Fibroblast of skin of scalp (primary cell): ENCODE results near the gene CKMT1B. TPM values are rescaled to one million over a fixed set of nuclear protein-coding genes. Genes with fewer than 3 reads are reported as not detected.
"Not testable (repeated sequence)": the region's sequence is repeated elsewhere in the genome, so short reads cannot be mapped to it uniquely, and the experiment has no call there.

Source experiments
- DNase-seq: peaks from one replicate; pipeline ENCODE4 v3.0.0-alpha.2; 2013
- polyA plus RNA-seq, 2 experiments: library from polyadenylated mRNA; unstranded; fragments of 120-200 nt; gene quantifications; one replicate each; pipeline ENCODE4 v1.2.1, GENCODE V29; 2013; ENCODE audit not compliant: insufficient read length in 2 of 2

Gene CKMT1B
- not detected for polyA plus RNA-seq (2013, experiment 1 of 2; ENCODE audit: insufficient read length)
- polyA plus RNA-seq (2013, experiment 2 of 2; ENCODE audit: insufficient read length), result not detected

DNA sequence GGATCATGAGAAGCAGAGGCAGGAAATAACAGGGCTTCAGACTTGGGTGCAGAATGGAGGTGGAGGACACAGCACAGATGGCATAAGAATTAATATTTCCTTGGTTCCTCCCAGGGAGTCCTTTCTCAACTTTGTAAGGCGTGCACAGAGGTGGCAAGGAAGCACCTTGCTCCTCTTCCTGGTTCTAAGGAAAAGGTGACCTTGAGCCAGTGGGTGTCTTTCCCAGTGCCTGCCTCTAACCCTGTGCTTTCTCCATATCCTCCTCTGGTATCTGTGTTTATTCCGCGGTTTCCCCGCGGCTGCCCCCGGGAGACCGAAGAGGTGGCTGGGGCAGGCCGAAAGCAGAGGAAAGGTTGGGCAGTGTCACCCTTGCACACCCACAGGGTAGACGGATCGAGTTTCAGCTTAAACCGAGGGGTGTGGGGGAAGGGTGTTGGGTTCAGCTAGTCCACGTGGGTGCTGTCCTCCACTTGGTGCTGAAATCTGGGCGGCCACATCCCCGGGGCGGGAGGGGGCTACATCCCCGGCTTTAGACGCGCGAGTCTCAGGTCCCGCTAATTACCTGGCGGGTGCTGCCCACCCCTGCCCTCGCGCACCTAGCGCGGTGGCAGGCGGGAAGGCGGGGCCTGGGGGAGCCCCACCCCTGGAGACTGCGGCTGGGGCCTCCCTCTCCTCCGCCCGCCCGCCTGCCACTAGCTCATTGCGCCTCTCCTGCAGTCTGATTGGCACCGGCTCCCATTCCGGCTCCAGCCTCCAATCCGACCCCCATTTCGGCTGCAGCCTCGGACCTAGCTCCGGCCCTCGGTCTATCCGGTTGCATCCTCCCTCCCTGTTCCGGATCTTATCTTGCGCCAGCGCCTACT lies at the start of gene CKMT1B:
Gene CKMT1B, plus strand, starts transcription at position 700 of the 863 bp plus-strand sequence. CDS start 192 bp downstream, outside the sequence.
- DNase-seq, result not testable (repeated sequence)

DNA sequence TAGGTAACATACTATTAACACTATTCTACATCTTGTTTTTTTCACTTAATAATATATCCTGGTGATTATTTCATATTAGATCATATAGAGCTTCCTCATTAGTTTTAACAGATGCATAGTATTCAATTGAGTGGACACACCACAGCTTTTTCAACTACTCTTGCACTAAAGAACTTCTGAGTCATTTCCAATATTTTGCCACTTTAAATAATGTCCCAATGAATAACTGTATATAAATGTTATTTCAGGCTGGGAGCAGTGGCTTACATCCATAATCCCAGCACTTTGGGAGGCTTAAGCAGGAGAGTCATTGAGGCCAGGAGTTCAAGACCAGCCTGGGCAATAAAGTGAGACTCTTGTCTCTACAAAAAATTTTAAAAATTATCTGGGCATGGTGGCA lies 49.6 kb upstream of the CKMT1B start:
- DNase-seq, result no peak

DNA sequence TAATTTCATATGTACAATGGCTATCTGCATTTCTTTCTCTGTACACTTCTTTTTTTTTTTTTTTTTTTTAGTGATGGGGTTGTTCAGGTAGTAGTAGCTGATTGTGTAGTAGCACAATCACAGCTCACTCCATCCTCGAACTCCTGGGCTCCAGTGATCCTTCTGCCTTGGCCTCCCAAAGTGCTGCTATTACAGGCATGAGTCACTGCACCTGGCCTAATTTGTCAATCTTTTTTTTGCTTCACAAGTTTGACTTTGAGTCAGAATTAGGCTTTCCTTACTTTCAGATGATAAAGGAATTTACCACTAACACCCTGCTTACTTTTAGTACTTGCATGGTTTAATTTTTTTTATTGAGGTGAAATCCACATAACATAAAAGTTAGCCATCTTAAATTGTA lies 48.4 kb upstream of the CKMT1B start:
- DNase-seq, result no peak

DNA sequence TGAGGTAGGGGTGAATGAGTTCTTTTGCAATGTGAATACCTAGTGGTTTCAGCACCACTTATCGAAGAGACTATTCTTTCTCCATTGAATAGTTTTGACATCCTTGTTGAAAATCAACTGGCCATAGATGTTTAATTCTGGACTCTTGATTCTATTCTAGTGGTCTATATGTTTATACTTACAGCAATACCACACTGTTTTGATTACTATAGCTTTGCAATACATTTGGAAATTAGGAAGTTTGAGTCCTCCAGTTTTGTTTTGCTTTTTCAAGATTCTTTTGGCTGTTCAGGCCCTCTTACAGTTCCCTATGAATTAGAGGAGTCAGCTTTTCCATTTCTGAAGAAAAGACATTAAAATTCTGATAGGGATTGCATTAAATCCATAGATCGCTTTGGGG lies 46.3 kb upstream of the CKMT1B start:
- no peak for DNase-seq

DNA sequence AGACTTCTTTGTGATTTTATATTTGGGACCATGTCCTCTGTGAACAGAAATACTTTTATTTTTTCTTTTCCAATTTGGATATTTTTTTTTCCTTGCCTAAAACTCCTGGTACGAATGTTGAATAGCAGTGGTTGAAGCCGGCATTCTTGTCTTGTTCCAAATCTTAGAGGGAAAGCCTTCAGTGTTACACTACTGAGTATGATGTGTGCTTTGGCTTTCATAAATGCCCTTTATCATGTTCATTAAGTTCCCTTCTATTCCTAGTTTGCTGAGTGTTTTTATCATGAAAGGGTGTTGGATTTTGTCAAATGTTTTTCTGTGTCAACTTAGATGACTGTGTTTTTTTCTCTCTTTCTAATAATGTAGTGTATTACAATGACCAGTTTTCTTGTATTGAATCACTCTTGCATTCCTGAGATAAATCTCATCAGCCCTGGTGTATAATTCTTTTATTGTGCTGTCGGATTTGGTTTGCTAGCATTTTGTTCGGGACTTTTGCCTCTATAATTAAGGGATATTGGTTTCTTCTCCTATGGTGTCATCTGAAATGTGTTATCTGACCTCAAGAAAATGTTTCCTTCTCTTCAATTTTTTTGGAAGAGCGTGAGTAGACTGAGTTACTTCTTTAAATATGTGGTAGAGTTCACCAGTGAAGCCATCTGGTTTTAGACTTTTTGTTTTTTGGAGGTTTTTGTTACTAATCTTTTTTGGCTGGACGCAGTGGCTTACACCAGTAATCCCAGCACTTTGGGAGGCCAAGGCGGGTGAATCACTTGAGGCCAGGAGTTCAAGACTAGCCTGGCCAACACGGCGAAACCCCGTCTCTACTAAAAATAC lies 43.1 kb upstream of the CKMT1B start:
- DNase-seq, result peak; percentile 76

DNA sequence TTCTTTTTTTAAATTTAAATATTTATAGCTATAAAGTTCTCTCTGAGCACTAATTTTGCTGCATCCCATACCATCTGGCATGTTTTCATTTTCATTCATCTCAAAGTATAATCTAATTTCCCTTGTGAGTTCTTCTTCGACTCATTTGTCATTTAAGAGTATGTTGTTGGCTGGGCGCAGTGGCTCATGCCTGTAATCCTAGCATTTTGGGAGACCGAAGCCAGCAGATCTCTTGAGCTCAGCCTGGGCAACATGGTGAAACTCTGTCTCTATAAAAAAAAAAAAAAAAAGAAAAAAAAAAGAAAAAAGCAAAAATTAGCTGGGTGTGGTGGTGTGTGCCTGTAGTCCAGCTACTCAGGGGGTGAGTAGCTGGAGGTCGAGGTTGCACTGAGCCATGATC lies 41.6 kb upstream of the CKMT1B start:
- DNase-seq, result no peak

DNA sequence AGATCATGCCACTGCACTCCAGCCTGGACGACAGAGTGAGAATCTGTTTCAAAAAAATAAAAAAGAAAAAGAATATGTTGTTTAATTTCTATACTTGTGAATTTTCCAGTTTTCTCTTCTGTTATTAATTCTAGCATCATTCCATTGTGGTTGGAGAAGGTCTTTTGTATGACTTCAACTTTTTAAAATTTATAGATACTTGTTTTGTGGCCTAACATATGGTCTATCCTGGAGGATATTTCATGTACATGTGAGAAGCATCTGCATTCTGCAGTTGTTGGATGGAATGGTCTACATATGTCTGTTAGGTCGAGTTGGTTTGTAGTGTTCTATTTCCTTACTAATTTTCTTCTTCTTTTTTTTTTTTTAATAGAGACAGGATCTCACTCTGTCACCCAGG lies 40.8 kb upstream of the CKMT1B start:
- DNase-seq, result peak; percentile 24

DNA sequence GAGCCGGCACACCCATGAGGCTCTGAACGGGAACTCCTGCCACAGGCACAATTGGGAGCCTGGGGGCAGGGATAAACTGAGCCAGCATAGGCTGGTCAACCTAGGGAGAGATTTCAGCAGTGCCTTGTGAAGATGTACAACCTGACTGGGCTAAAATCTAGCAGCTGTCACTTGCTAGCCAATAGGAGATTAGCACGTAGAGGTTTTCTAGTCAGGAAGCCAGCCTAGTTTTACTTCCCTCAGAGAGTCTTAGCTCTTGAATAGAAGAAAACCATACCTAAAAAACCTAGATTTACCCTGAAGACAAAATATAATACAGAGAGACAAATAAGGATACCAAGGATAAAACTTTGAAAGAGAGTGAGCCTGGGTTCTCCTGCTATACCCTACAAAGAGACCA lies 31.1 kb upstream of the CKMT1B start:
- not testable (repeated sequence) for DNase-seq

DNA sequence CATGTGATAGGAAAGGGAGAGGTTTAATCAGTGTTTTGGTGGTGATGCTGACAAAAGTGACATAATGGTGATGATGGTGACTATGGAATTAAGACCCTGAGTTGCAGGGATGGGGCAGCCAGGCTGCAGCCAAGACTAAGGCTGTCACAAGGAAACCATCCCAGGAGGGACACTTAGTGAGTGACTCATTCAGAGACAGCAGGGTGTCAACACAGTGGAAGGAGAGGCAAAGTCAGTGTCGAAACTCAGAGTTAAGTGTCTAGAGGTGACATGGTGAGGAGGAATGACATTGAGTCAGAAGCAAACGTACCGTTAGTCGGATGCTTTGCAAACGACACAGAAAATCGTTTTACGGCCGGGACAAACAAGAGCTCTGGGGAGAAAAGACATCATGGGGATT lies 30.0 kb upstream of the CKMT1B start:
- not testable (repeated sequence) for DNase-seq

DNA sequence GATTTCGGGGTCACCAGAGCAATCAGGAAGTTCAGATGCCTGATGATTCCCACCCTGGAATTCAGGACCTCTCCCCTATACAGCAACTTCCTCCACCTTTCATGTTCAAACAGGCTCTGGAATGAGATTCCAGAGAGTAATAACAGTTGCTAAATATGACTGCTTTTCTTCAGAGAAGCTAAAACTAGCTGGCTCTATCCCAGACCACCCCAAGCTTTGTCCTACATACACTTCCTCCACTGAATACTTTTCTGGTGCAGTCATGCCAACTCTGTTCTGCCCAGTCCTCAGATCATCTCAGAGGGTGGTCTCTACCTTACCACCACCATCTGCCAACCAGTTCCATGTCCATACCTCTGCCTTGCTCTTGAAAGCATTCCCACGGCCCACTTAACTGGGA lies 27.2 kb upstream of the CKMT1B start:
- DNase-seq, result not testable (repeated sequence)

DNA sequence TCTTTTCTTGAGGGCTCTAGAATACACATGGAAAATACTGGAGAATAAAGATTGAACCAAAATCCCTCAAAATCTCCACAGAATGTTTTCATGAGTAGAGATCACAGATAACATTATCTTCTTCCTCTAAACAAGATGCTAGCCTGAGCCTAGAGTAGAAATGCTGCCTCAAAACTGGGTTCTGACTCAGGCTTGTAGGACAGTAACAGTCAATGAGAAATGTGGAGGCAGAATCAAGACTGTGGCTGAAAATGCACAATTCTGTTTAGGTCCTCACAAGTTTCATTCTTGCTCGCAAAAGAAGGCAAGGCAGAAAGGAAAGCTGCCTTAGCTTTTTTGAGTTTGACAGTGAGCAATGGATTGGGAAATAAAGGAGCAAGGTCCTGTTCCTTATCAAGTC lies 19.2 kb upstream of the CKMT1B start:
- not testable (repeated sequence) for DNase-seq

DNA sequence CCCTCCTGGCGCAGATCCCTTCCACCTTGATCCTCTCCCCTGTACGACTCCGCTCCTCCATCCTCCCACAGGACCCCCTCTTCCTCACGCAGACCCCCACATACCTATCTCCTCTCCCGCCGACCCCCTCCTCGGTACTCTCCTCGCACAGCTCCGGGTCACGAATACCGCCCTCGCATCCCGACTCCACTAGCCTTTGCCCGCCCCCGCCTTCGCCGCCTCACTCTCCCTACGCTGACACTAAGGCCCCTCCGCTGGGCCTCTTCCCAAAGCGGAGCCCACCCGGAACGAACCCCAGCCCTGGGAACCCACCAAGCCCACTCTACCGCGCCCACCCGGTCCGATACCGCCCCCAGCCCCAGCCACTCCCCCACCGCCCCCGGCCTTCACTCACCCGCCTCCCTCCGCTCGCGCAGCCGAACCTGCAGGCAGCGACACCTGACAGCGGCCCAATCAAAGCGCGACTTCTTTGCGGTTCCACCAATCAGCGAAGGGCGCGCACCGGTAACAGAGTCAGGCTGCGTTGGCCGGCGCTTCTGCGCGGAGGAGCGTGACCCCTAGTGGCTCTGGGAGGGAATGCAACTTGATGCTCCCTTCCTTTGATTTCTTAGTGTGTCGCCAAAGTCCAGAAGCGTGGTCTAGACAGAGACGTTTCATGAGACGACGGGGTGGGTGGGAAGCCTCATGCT lies 3.9 kb upstream of the CKMT1B start, which contains the start of gene PPIP5K1:
Gene PPIP5K1, minus strand, starts transcription at position 431 of the 689 bp plus-strand sequence. CDS start 5,704 bp downstream, outside the sequence.
- not testable (repeated sequence) for DNase-seq

DNA sequence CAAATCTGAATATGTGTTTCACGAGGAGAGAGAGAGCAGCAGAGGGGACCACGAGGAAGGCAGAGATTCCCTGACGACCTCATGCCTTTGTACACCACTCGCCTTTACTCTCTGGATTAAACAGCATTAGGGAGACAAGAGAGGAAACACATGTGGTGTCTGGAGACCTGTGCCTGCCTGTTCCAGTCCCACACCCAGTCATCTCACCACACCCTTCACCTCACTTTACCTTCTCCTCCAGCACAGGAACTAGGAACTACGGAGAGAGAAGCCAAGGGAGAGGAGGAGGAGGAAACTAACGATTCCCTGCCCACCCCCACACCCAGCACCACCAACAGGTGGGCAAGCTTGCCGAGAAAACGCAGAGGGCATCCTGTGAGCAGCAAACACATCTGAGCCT lies 986 bp upstream of the CKMT1B start:
- DNase-seq, result not testable (repeated sequence)

DNA sequence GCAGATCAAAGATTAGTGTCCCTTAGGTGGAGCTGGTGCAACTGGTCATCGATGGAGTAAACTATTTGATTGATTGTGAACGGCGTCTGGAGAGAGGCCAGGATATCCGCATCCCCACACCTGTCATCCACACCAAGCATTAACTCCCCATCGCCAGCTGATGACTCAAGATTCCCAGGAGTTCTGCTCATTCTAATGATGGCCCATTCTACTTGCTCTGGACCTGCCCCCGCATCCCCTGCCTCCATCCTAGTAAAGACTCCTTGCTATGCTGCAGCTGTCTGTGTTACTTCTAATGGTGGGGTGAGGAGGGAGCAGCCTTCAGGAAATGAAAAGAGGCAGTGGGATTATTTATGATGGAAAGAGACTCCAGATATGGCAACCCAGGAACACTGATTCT lies 5.3 kb downstream of the CKMT1B start:
- DNase-seq, result not testable (repeated sequence)

DNA sequence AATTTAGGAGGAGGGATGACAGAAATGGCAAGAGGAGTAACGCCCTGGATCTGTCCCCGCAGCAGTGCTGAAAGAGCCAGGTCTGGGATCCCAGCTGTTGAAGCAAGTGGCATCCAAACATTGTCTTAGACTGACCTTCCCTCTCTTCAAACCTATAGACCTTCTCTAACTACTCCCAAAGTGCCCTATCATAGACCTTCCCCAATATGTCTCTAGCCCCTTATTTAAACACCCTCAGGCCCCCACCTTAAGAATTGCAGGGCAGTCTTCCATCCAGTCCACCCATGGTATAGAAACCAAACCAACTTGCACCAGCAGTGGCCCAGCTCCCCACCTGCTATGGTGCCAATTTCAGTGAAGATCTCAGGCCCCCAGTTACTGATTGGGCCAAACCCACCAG lies 6.4 kb downstream of the CKMT1B start:
- DNase-seq, result not testable (repeated sequence)

DNA sequence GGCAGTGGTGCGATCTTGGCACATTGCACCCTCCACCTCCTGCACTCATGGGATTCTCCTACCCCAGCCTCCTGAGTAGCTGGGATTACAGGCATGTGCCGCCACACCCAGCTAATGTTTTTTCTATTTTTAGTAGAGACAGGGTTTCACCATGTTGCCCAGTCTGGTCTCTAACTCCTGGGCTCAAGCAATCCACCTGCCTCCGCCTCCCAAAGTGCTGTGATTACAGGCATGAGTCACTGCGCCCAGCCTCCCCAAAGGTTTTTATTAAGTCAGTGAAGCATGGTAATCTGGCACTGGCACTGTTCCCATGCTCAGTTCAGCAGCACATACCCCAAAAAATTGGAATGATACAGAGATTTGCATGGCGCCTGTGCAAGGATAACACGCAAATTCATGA lies 8.4 kb downstream of the CKMT1B start:
- DNase-seq, result not testable (repeated sequence)

DNA sequence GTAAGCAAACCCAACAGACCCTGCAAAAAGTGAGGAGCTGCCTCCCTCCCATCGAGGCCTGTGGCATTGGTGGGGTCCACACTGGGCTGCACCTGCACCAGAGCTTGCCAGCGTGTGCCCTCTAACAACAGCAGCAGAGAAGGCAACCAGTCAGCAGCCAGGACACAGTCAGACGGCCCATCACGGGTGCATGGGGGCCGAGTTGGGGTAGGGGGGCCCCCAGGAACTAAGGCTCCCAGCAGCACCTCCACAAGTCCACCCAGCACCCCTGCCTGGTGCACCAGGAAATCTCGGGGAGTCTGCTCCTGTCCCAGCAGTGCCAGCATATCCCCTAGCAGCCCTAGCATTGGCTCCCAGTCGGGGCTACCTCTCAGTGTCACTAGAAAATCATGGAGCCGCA lies 23.9 kb downstream of the CKMT1B start:
- DNase-seq, result not testable (repeated sequence)

DNA sequence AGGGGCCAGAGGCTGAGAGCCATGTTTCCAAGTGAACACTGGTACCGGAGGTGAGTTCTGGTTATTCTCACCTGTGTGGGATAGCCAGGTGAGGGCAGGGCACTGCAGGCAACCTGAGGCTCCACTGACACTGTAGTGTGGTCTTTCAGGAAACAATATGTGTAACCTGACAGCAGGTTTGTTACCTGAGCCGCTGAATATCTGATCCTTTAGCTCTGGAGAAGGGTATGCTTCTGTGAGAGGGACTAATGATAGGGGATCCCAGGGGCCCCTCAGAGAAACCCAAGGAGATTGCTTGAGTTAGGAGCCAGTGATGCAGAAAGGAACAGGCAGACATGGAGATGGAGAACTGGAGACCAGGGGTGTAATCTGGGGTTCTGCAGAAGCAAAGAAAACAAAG lies 24.9 kb downstream of the CKMT1B start, which contains the start of gene STRC:
Gene STRC, minus strand, starts transcription at position 101 of the 400 bp plus-strand sequence. Its CDS starts 78 bp downstream, at position 23.
- not testable (repeated sequence) for DNase-seq

DNA sequence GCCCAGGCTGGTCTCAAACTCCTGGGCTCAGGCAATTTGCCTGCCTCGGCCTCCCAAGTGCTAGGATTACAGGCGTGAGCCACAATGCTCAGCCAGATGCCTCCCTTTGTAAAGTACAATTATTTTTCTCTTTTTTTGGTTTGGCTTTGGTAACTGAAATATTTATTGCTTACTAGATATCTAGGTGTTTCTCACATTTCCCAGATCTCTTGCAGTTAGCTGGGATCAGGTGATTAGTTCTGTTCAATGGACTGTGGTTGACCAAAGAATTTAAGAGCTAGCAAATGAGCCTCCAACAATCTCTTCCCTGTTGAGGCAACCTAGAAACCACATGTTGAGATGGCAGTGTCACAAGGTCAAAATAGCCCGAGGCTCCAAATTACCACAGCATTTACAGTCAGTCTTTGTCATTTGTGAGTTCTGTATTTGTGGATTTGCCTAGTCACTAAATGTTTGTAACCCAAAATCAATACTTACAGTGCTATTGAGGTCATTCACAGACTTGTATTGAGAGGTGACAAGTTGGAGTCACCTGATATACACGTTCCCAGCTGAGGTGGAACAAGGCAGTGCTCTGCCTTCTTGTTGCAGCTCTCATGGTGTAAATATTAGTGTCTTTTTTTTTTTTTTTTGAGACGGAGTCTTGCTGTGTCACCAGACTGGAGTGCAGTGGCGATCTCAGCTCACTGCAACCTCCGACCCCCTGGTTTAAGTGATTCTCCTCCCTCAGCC lies 28.4 kb downstream of the CKMT1B start:
- DNase-seq, result not testable (repeated sequence)

DNA sequence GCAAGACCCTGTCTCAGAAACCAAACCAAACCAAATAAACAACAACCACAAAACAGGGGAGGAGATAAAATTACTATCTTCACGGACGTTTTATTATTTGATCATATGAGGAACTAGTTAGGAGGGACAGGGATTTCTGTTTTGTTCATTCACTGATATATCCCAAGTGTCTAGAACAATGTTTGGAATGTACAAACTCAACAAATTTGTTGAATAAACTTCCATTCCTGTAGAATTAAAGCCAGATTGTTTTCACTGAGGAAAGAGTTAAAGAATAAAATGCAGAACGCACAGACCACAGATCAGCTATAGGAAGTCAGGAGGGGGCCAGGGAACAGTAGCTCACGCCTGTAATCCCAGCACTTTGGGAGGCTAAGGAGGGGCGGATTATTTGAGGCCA lies 31.3 kb downstream of the CKMT1B start:
- peak; percentile 67 for DNase-seq

DNA sequence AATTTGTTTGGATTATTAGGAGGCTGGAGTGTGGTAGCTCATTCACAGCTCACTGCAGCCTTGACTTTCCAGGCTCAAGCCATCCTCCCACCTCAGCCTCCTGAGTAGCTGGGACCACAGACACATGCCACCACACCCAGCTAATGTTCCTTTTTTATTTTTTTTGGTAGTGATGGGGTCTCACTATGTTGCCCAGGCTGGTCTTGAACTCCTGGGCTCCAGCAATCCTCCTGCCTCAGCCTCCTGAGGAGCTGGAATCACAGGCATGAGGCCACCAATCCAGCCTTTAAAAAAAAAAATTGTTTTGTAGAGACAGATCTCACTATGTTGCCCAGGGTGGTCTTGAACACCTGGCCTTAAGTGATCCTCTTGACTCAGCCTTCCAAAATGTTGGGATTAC lies 33.1 kb downstream of the CKMT1B start:
- not testable (repeated sequence) for DNase-seq
